C4-2B (cell line): ENCODE data around the gene ZFP36L1.

ENCODE experiments used
- CTCF ChIP-seq: fragments of 450-650 bp; conservative IDR thresholded peaks from 2 replicates; pipeline ENCODE4 v1.5.1; 2017; ENCODE audit warnings: mild to moderate bottlenecking
- ZFX ChIP-seq: fragments of 450-650 bp; IDR thresholded peaks from 2 replicates; pipeline ENCODE4 v1.6.1; 2017

GRCh38 chr14:68771631-68772030 lies 21.2 kb downstream of the ZFP36L1 start:
- no peak for TF ChIP-seq CTCF
- no peak for TF ChIP-seq ZFX
